ENCODE measurements around the gene STX3.

DNA sequence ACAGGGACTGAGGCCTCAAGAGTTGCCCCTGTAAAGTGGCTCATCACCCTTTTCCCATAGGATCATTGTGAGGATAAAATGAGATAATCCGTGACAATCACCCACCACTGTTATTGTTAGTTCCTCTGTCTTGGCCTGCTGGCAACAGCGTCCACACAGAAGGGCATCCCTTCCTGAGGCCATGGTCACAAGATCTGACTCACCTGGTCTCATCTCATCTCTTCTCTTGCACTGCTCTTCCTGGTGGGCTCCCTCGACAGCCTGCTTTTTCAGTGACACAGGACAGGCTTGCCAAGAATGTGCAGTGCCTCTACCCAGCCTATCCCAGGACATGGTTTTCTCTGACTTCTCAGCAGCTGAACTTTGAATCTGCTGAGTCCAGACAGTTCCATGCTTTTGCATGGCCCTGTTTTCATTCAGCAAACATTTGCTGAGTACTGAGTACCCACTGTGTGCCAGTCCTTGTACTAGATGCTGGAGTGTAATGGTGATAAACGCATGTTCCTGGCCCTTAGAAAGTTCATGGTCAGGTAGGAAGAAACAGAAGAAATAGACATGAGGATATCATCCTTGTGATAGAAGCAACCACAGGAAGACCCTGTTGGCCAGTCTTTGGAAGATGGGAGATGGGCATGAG, 3.3 kb downstream of the STX3 start:
- TF ChIP-seq, protein P1, sequence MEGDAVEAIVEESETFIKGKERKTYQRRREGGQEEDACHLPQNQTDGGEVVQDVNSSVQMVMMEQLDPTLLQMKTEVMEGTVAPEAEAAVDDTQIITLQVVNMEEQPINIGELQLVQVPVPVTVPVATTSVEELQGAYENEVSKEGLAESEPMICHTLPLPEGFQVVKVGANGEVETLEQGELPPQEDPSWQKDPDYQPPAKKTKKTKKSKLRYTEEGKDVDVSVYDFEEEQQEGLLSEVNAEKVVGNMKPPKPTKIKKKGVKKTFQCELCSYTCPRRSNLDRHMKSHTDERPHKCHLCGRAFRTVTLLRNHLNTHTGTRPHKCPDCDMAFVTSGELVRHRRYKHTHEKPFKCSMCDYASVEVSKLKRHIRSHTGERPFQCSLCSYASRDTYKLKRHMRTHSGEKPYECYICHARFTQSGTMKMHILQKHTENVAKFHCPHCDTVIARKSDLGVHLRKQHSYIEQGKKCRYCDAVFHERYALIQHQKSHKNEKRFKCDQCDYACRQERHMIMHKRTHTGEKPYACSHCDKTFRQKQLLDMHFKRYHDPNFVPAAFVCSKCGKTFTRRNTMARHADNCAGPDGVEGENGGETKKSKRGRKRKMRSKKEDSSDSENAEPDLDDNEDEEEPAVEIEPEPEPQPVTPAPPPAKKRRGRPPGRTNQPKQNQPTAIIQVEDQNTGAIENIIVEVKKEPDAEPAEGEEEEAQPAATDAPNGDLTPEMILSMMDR (conservative IDR thresholded peaks at IDR 0.05 in 1 of 2, IDR thresholded peaks at IDR 0.05 in 1 of 2; ENCODE audit: extremely low read depth in 1 of 2, insufficient read depth in 1 of 2, low read depth in 1 of 2, low read length in 2 of 2): no peak
- no peak for TF ChIP-seq EZH2 (IDR thresholded peaks at IDR 0.05; ENCODE audit: borderline replicate concordance, low read length)

All from mammary epithelial cell (primary cell).